Measurements from ENCODE around the gene TAS2R41. TPM values are rescaled to one million over a fixed set of nuclear protein-coding genes. Genes with fewer than 3 reads are reported as not detected.

Gene TAS2R41
- total and polyA plus RNA-seq, 2 of the 4 experiments (the other 2 are of a cell fraction): not detected

- ChIA-PET CTCF (no interaction called here), POLR2A (ENCODE audit: unreplicated experiment) (no interaction called here)
- no peak overlapping the region for H3K4ac ChIP-seq (ENCODE audit: low read depth, low read length)
- no peaks in the 10 kb centered on the region for H3K79me1 ChIP-seq (ENCODE audit: low read depth in 1 of 2, low read length in 2 of 2)
- dilution Hi-C loops (cut with HindIII; ENCODE audit: low sequenced_read_pairs, unreplicated experiment): no loop called here
- no peak overlapping the region for H4K91ac ChIP-seq (ENCODE audit: insufficient read depth, low read depth, low read length)
- no peaks in the 10 kb centered on the region for H3K9me3 ChIP-seq (ENCODE audit: control insufficient read depth, insufficient read depth, low read length)
- H3K14ac ChIP-seq (replicated peaks; ENCODE audit: low read depth, low read length): no peak overlapping the region
- H3K4me2 ChIP-seq (ENCODE audit: low read depth, low read length): no peak overlapping the region
- H3K9me1 ChIP-seq (ENCODE audit: insufficient read depth, low read length): no peaks in the 10 kb centered on the region
- H2AK5ac ChIP-seq (ENCODE audit: low read depth, low read length): no peak overlapping the region
- no peak for TF ChIP-seq RAD21 (IDR thresholded peaks at IDR 0.05; ENCODE audit: low read length)
- TF ChIP-seq BHLHE40 (IDR thresholded peaks at IDR 0.05; ENCODE audit: low read depth, low read length): no peak
- TF ChIP-seq ELK1 (IDR thresholded peaks at IDR 0.05; ENCODE audit: borderline replicate concordance, low read depth, low read length): no peak
- no peak for TF ChIP-seq RCOR1 (IDR thresholded peaks at IDR 0.05; ENCODE audit: insufficient replicate concordance, low read length)
- TF ChIP-seq MAZ (IDR thresholded peaks at IDR 0.05; ENCODE audit: borderline replicate concordance, low read depth, low read length): no peak
- TF ChIP-seq RFX5 (IDR thresholded peaks at IDR 0.05; ENCODE audit: low read depth, low read length): no peak
- TF ChIP-seq MAFK (IDR thresholded peaks at IDR 0.05; ENCODE audit: low read depth, low read length): no peak
- H3K56ac ChIP-seq (ENCODE audit: extremely low read depth, insufficient read depth, low read length): no peak overlapping the region
- no peak overlapping the region for H2BK20ac ChIP-seq (ENCODE audit: low read depth, low read length)
- H3K27ac ChIP-seq (ENCODE audit: insufficient read depth, low read length): no peak overlapping the region
- H4K8ac ChIP-seq (ENCODE audit: low read depth in 2 of 2, low read length in 2 of 2): no peak overlapping the region
- no peak overlapping the region for H2AFZ ChIP-seq (replicated peaks; ENCODE audit: low read length, poor library complexity)
- ATAC-seq (ENCODE audit: low read depth): no peak
- no peak overlapping the region for H3K4me3 ChIP-seq (ENCODE audit: insufficient read depth, low read depth, low read length)
- no peak overlapping the region for H4K5ac ChIP-seq (ENCODE audit: low read depth, low read length)
- intact Hi-C loops (cut with micrococcal nuclease): no loop called here
- no peaks in the 10 kb centered on the region for H4K20me1 ChIP-seq (ENCODE audit: insufficient read depth, low read length)
- peaks cover 2% of the 10 kb centered on the region; the same call in 1 of the 2 replicates for H3K27me3 ChIP-seq (ENCODE audit: control insufficient read depth, insufficient read depth, low read length)
- no peak overlapping the region for H3K9ac ChIP-seq (ENCODE audit: low read depth, low read length)
- no peak overlapping the region for H2BK5ac ChIP-seq (ENCODE audit: low read depth, low read length, poor library complexity, severe bottlenecking)
- no peak overlapping the region for H3K18ac ChIP-seq (ENCODE audit: low read depth, low read length)
- in situ Hi-C loops (cut with MboI; ENCODE audit: low sequenced_read_pairs): no loop called here
- no peak overlapping the region for H2AK9ac ChIP-seq (replicated peaks; ENCODE audit: low read depth, low read length, poor library complexity)
- H3K23ac ChIP-seq (ENCODE audit: low read depth, low read length): no peak overlapping the region
- no TSS peak for BruUV-seq (replicated peaks)
- H3K4me1 ChIP-seq (ENCODE audit: control insufficient read depth, insufficient read depth, low read length): peaks cover 3% of the 10 kb centered on the region; the same call in 1 of the 2 replicates
- no peak for DNase-seq
- H2BK120ac ChIP-seq (ENCODE audit: low read depth, low read length): no peak overlapping the region
- H3K36me3 ChIP-seq (ENCODE audit: control insufficient read depth, insufficient read depth, low read length): no peaks in the 10 kb centered on the region
- no peak overlapping the region for H2BK15ac ChIP-seq (ENCODE audit: low read depth, low read length)
These were observed 18.2 kb downstream of the TAS2R41 start for GRCh38 chr7:143495851-143496250.

All from IMR-90 (cell line).